Measurements from ENCODE around the gene LPP. TPM values are rescaled to one million over a fixed set of nuclear protein-coding genes. Genes with fewer than 3 reads are reported as not detected.

LPP gene
- total RNA-seq, 1 experiment from 2014 or later = 20.4 TPM

DNA sequence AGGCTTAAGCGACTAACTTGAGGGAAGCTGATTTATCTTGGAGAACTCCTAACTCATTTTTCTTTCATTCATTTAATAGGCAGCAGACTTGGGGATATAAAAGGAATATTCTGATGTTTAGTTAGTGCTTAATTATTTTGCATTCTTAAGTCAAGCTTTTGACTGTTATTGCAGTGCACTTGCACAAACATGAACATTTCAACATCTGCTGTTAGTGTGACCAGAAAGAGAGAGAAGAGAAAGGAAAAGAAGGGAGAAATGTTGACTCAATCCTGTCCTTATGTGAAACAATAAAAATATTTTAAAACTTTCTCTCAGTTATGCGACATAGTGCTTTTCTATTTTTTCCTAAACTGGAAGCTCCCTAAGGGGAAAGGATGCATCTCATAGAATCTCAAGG is 507.8 kb downstream of the LPP start:
- Histone ChIP-seq H3K27me3 (ENCODE audit: low read length) (no peaks in the 10 kb centered on the region), H3K79me2 (ENCODE audit: low read length) (no peaks in the 10 kb centered on the region), H3F3A (ENCODE audit: low read length, unreplicated experiment) (no peaks in the 10 kb centered on the region), H3K36me3 (ENCODE audit: low read depth, low read length) (no peaks in the 10 kb centered on the region), H3K4me3 (ENCODE audit: low read length) (no peak overlapping the region), H3K9ac (ENCODE audit: low read length) (no peak overlapping the region), H2AFZ (ENCODE audit: low read length) (no peak overlapping the region), H4K20me1 (ENCODE audit: low read length) (no peaks in the 10 kb centered on the region), H3K4me2 (ENCODE audit: low read length) (no peak overlapping the region), H3K27ac (ENCODE audit: low read length) (no peak overlapping the region), H3K4me1 (ENCODE audit: insufficient read depth, low read length) (no peaks in the 10 kb centered on the region), H3K9me3 (ENCODE audit: low read length) (no peaks in the 10 kb centered on the region), H3K9me2 (replicated peaks; ENCODE audit: low read length) (no peaks in the 10 kb centered on the region)
- DNase-seq = no peak
- no peak for ATAC-seq
- CTCF ChIA-PET = no interaction called here
- no TSS peak for BruUV-seq (replicated peaks)
- TF ChIP-seq EZH2phosphoT487 (IDR thresholded peaks at IDR 0.05; ENCODE audit: borderline replicate concordance, low read length) (no peak), EZH2 (IDR thresholded peaks at IDR 0.05; ENCODE audit: low read length, unreplicated experiment) (no peak)
- TF ChIP-seq, protein P1, sequence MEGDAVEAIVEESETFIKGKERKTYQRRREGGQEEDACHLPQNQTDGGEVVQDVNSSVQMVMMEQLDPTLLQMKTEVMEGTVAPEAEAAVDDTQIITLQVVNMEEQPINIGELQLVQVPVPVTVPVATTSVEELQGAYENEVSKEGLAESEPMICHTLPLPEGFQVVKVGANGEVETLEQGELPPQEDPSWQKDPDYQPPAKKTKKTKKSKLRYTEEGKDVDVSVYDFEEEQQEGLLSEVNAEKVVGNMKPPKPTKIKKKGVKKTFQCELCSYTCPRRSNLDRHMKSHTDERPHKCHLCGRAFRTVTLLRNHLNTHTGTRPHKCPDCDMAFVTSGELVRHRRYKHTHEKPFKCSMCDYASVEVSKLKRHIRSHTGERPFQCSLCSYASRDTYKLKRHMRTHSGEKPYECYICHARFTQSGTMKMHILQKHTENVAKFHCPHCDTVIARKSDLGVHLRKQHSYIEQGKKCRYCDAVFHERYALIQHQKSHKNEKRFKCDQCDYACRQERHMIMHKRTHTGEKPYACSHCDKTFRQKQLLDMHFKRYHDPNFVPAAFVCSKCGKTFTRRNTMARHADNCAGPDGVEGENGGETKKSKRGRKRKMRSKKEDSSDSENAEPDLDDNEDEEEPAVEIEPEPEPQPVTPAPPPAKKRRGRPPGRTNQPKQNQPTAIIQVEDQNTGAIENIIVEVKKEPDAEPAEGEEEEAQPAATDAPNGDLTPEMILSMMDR (conservative IDR thresholded peaks at IDR 0.05; ENCODE audit: low read depth, low read length) = no peak
- intact Hi-C loops (cut with micrococcal nuclease) = no loop called here
- POLR2A ChIA-PET (ENCODE audit: unreplicated experiment) = no interaction called here

DNA sequence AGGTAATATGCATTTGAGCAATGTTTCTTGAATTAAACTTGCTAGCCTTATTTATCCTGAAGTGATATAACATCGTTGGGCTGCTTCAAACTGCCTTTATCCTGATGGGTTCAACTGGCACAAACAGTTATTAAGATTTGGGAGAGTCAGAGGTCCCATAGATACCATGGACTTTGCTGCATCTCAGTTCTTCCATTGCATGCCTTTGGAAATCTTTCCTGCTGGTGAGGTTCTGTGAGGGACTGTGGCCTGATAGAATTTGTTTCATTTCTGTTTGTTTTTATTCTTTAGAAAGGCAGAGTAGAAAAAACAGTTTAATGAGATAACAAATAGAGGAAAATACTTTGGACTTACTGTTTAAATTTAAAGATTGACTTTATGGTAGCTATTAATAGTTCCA is 508.3 kb downstream of the LPP start:
- DNase-seq (no peak), ATAC-seq (no peak)
- Histone ChIP-seq H4K20me1 (ENCODE audit: low read length) (no peaks in the 10 kb centered on the region), H3F3A (ENCODE audit: low read length, unreplicated experiment) (no peaks in the 10 kb centered on the region), H2AFZ (ENCODE audit: low read length) (no peak overlapping the region), H3K9ac (ENCODE audit: low read length) (no peak overlapping the region), H3K36me3 (ENCODE audit: low read depth, low read length) (no peaks in the 10 kb centered on the region), H3K27me3 (ENCODE audit: low read length) (no peaks in the 10 kb centered on the region), H3K27ac (ENCODE audit: low read length) (no peak overlapping the region), H3K79me2 (ENCODE audit: low read length) (no peaks in the 10 kb centered on the region), H3K9me3 (ENCODE audit: low read length) (no peaks in the 10 kb centered on the region), H3K4me2 (ENCODE audit: low read length) (no peak overlapping the region), H3K4me3 (ENCODE audit: low read length) (no peak overlapping the region), H3K4me1 (ENCODE audit: insufficient read depth, low read length) (no peaks in the 10 kb centered on the region), H3K9me2 (replicated peaks; ENCODE audit: low read length) (no peaks in the 10 kb centered on the region)
- CTCF ChIA-PET = no interaction called here
- TF ChIP-seq, protein P1 (conservative IDR thresholded peaks at IDR 0.05; ENCODE audit: low read depth, low read length) = no peak
- TF ChIP-seq EZH2 (IDR thresholded peaks at IDR 0.05; ENCODE audit: low read length, unreplicated experiment) = no peak
- TF ChIP-seq EZH2phosphoT487 (IDR thresholded peaks at IDR 0.05; ENCODE audit: borderline replicate concordance, low read length) = no peak
- POLR2A ChIA-PET (ENCODE audit: unreplicated experiment) = no interaction called here
- BruUV-seq (replicated peaks) = no TSS peak
- intact Hi-C loops (cut with micrococcal nuclease) = no loop called here

DNA sequence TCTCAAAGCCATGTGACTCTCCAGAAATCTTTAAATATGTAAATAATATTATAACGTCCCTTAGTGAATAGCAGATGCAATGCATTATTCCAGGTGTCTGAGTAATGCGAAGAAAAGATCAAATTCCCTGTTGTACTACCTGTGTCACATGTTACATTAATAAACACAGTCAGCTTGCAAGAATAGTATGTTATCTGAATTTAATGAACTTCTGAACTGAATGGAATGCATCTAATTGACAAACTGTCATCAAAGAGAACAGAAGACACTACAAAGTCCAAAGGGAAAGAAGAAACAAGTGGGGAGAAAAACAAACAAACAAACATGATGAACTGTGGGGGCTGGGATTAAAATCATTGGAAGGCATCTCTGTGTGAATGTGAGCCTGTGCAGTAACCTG is 508.8 kb downstream of the LPP start:
- TF ChIP-seq, protein P1 (conservative IDR thresholded peaks at IDR 0.05; ENCODE audit: low read depth, low read length) = no peak
- TF ChIP-seq EZH2 (IDR thresholded peaks at IDR 0.05; ENCODE audit: low read length, unreplicated experiment) (no peak), EZH2phosphoT487 (IDR thresholded peaks at IDR 0.05; ENCODE audit: borderline replicate concordance, low read length) (no peak)
- ChIA-PET POLR2A (ENCODE audit: unreplicated experiment) (no interaction called here), CTCF (no interaction called here)
- Histone ChIP-seq H3K4me3 (ENCODE audit: low read length) (no peak overlapping the region), H3F3A (ENCODE audit: low read length, unreplicated experiment) (no peaks in the 10 kb centered on the region), H3K4me2 (ENCODE audit: low read length) (no peak overlapping the region), H3K36me3 (ENCODE audit: low read depth, low read length) (no peaks in the 10 kb centered on the region), H3K9me3 (ENCODE audit: low read length) (no peaks in the 10 kb centered on the region), H3K9ac (ENCODE audit: low read length) (no peak overlapping the region), H3K79me2 (ENCODE audit: low read length) (no peaks in the 10 kb centered on the region), H3K4me1 (ENCODE audit: insufficient read depth, low read length) (no peaks in the 10 kb centered on the region), H3K9me2 (replicated peaks; ENCODE audit: low read length) (no peaks in the 10 kb centered on the region), H3K27ac (ENCODE audit: low read length) (no peak overlapping the region), H2AFZ (ENCODE audit: low read length) (no peak overlapping the region), H4K20me1 (ENCODE audit: low read length) (no peaks in the 10 kb centered on the region), H3K27me3 (ENCODE audit: low read length) (no peaks in the 10 kb centered on the region)
- no TSS peak for BruUV-seq (replicated peaks)
- no peak for ATAC-seq
- intact Hi-C loops (cut with micrococcal nuclease) = no loop called here
- DNase-seq = no peak

All from PC-3 (cell line).